Nephron progenitor cell (in vitro differentiated cells): Measurements from ENCODE around the gene PTRH1.
"Not testable (repeated sequence)": the region's sequence is repeated elsewhere in the genome, so short reads cannot be mapped to it uniquely, and the experiment has no call there.

Experiments
- DNase-seq: peaks from one replicate; pipeline ENCODE4 v3.0.0; 2021
- H3K27ac Mint-ChIP-seq: 2 replicates; pipeline ENCODE4 v1.8.0; 2021; ENCODE audit warnings: mild to moderate bottlenecking, moderate library complexity, mixed read lengths
- H3K27me3 Mint-ChIP-seq: 2 replicates; pipeline ENCODE4 v1.8.0; 2021; ENCODE audit warnings: mild to moderate bottlenecking, low read depth, mixed read lengths; ENCODE audit not compliant: poor library complexity
- H3K36me3 Mint-ChIP-seq: 2 replicates; pipeline ENCODE4 v1.8.0; 2021; ENCODE audit warnings: low read depth, mixed read lengths
- H3K4me1 Mint-ChIP-seq: 2 replicates; pipeline ENCODE4 v1.8.0; 2021; ENCODE audit warnings: mixed read lengths
- H3K4me3 Mint-ChIP-seq: 2 replicates; pipeline ENCODE4 v1.8.0; 2021; ENCODE audit warnings: mild to moderate bottlenecking, moderate library complexity, mixed read lengths
- H3K9me3 Mint-ChIP-seq: 2 replicates; pipeline ENCODE4 v1.8.0; 2021; ENCODE audit warnings: mild to moderate bottlenecking, moderate library complexity, mixed read lengths
- CTCF ChIP-seq: fragments of 200-600 bp; sonication (generic); IDR thresholded peaks from 2 replicates; pipeline ENCODE4 v1.5.0; 2021; ENCODE audit warnings: antibody characterized with exemption

The PTRH1 gene

DNA sequence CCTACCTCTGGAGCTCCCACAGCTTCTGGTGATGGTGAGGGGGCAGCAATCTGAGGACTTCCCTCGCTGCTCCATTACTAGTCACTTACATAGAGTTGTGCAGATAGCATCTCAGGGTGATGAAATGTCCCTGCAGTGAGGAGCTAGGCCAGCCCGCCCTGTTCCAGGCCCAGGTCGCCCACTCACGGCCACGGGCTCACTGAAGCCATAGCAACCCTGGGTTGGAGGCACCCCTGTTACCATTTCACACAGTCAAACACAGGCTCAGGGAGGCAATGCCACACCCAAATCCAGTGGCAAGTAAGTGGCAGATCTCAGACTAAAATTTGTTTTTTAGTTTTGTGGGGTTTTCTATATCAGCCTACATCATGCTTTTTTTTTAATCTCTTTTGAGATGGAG, 43.4 kb upstream of the PTRH1 start:
- no peak for DNase-seq
- no peak for TF ChIP-seq CTCF
- Mint-ChIP-seq H3K27ac (peak overlapping the region; percentile 12), H3K4me1 (peaks cover 36% of the 10 kb centered on the region), H3K9me3 (no peaks in the 10 kb centered on the region), H3K36me3 (no peaks in the 10 kb centered on the region), H3K4me3 (no peak overlapping the region), H3K27me3 (peaks cover 58% of the 10 kb centered on the region)

DNA sequence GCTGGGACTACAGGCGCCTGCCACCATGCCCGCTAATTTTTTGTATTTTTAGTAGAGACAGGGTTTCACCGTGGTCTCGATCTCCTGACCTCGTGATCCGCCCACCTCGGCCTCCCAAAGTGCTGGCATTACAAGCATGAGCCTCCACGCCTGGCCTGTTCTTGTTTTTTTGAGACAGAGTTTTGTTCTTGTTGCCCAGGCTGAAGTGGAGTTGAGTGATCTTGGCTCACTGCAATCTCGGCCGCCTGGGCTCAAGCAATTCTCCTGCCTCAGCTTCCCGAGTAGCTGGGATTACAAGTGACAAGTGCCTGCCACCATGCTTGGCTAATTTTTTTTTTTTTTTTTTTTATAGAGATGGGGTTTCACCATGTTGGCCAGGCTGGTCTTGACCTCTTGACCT, 41.3 kb upstream of the PTRH1 start:
- H3K9me3 Mint-ChIP-seq, H3K27ac Mint-ChIP-seq, H3K4me3 Mint-ChIP-seq, H3K36me3 Mint-ChIP-seq, DNase-seq: not testable (repeated sequence)
- H3K27me3 Mint-ChIP-seq: peaks cover 68% of the 10 kb centered on the region
- peaks cover 15% of the 10 kb centered on the region for H3K4me1 Mint-ChIP-seq

- Mint-ChIP-seq H3K27ac (no peak overlapping the region), H3K4me3 (no peak overlapping the region), H3K36me3 (no peaks in the 10 kb centered on the region), H3K9me3 (no peaks in the 10 kb centered on the region), H3K27me3 (peaks cover 72% of the 10 kb centered on the region), H3K4me1 (peaks cover 9% of the 10 kb centered on the region)
- no peak for TF ChIP-seq CTCF
- no peak for DNase-seq
Measured at GRCh38 chr9:127756233-127756632, 40.8 kb upstream of the PTRH1 start.

GRCh38 chr9:127755061-127756060, 39.9 kb upstream of the PTRH1 start:
- Mint-ChIP-seq H3K27me3 (peaks cover 77% of the 10 kb centered on the region), H3K9me3 (no peaks in the 10 kb centered on the region), H3K27ac (no peak overlapping the region), H3K4me3 (peak overlapping the region; percentile 47), H3K36me3 (no peaks in the 10 kb centered on the region), H3K4me1 (peaks cover 6% of the 10 kb centered on the region)
- no peak for TF ChIP-seq CTCF
- peak; percentile 71 for DNase-seq

- Mint-ChIP-seq H3K36me3 (no peaks in the 10 kb centered on the region), H3K27ac (no peak overlapping the region), H3K4me1 (peaks cover 6% of the 10 kb centered on the region), H3K4me3 (no peak overlapping the region), H3K9me3 (no peaks in the 10 kb centered on the region), H3K27me3 (peaks cover 80% of the 10 kb centered on the region)
- no peak for TF ChIP-seq CTCF
- DNase-seq: peak; percentile 59
Measured at GRCh38 chr9:127754099-127755060, 38.9 kb upstream of the PTRH1 start.

DNA sequence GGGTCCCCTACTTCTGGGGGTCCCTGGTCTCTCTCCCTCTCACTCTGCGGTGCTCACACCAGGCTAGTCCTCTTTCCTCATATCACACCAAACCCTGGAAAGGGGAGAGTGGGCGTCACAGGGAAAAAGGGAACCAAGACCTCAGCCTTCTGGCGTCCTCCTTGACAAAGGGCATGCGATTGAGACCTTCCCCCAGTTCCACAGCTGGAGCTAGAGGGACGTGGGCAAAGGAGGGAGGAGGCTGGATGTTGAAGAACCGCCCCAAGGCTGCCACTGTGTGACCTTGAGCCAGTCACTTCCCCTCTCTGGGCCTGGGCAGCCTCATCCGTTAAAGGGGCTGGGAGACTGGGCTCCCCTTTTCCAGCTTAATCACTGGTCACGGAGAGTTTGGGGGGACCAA, 38.2 kb upstream of the PTRH1 start:
- DNase-seq: no peak
- Mint-ChIP-seq H3K4me1 (peaks cover 3% of the 10 kb centered on the region), H3K4me3 (no peak overlapping the region), H3K9me3 (no peaks in the 10 kb centered on the region), H3K27me3 (peaks cover 77% of the 10 kb centered on the region), H3K36me3 (no peaks in the 10 kb centered on the region), H3K27ac (no peak overlapping the region)
- no peak for TF ChIP-seq CTCF
